CD4-positive, alpha-beta T cell treated with Interleukin-15 for 1 hour (primary cell): ENCODE measurements around the gene UBR3.
"Not testable (repeated sequence)": the region's sequence is repeated elsewhere in the genome, so short reads cannot be mapped to it uniquely, and the experiment has no call there.

Source experiments
- DNase-seq: peaks from one replicate; pipeline ENCODE4 v3.0.0-alpha.2; 2020

UBR3 gene

GRCh38 chr2:169868951-169869350 lies 41.7 kb downstream of the UBR3 start:
- no peak for DNase-seq

GRCh38 chr2:169871369-169871768 lies 44.1 kb downstream of the UBR3 start:
- DNase-seq, result not testable (repeated sequence)

- no peak for DNase-seq
Measured at GRCh38 chr2:169871994-169872393, 44.7 kb downstream of the UBR3 start.

GRCh38 chr2:169877398-169877797 lies 50.1 kb downstream of the UBR3 start:
- no peak for DNase-seq

- DNase-seq, result no peak
Measured at GRCh38 chr2:169887120-169887519, 59.9 kb downstream of the UBR3 start.

- DNase-seq, result no peak
Measured at GRCh38 chr2:169891593-169892298, 64.5 kb downstream of the UBR3 start.

- no peak for DNase-seq
Measured at GRCh38 chr2:169892951-169893350, 65.7 kb downstream of the UBR3 start.

GRCh38 chr2:169895294-169895985 lies 68.2 kb downstream of the UBR3 start:
- DNase-seq, result no peak

- no peak for DNase-seq
Measured at GRCh38 chr2:169897834-169898233, 70.6 kb downstream of the UBR3 start.

GRCh38 chr2:169900103-169900502 lies 72.8 kb downstream of the UBR3 start:
- not testable (repeated sequence) for DNase-seq

- DNase-seq, result no peak
Measured at GRCh38 chr2:169900686-169901085, 73.4 kb downstream of the UBR3 start.

- DNase-seq, result no peak
Measured at GRCh38 chr2:169906731-169907130, 79.5 kb downstream of the UBR3 start.

GRCh38 chr2:169909376-169909775 lies 82.1 kb downstream of the UBR3 start:
- no peak for DNase-seq

- no peak for DNase-seq
Measured at GRCh38 chr2:169910109-169910799, 83.0 kb downstream of the UBR3 start.

GRCh38 chr2:169911119-169911518 lies 83.9 kb downstream of the UBR3 start:
- no peak for DNase-seq

GRCh38 chr2:169916623-169917022 lies 89.4 kb downstream of the UBR3 start:
- DNase-seq, result no peak

GRCh38 chr2:169923977-169924376 lies 96.7 kb downstream of the UBR3 start:
- DNase-seq, result no peak

GRCh38 chr2:169925968-169926367 lies 98.7 kb downstream of the UBR3 start:
- DNase-seq, result no peak

GRCh38 chr2:169928463-169928864 lies 101.2 kb downstream of the UBR3 start:
- no peak for DNase-seq

GRCh38 chr2:169933124-169933711 lies 106.0 kb downstream of the UBR3 start:
- no peak for DNase-seq

- DNase-seq, result not testable (repeated sequence)
Measured at GRCh38 chr2:169936652-169937051, 109.4 kb downstream of the UBR3 start.

- no peak for DNase-seq
Measured at GRCh38 chr2:169945515-169945914, 118.3 kb downstream of the UBR3 start.

GRCh38 chr2:169946092-169946491 lies 118.8 kb downstream of the UBR3 start:
- no peak for DNase-seq

GRCh38 chr2:169946546-169946945 lies 119.3 kb downstream of the UBR3 start:
- DNase-seq, result no peak
